Smooth muscle cell (in vitro differentiated cells): ENCODE data around the gene RPN1. TPM values are rescaled to one million over a fixed set of nuclear protein-coding genes. Genes with fewer than 3 reads are reported as not detected.

Experiments used
- DNase-seq: peaks from one replicate; lab custom pipeline; 2025; ENCODE audit not compliant: unreplicated experiment; lab: John Stamatoyannopoulos, UW
- H2AFZ ChIP-seq: fragments of 200-600 bp; sonication (generic); 2 replicates; pipeline ENCODE4 v1.6.0; 2016; ENCODE audit warnings: antibody characterized with exemption, low read depth, mild to moderate bottlenecking
- H3F3A ChIP-seq: fragments of 200-600 bp; sonication (generic); 2 replicates; pipeline ENCODE4 v1.6.0; 2017; ENCODE audit warnings: antibody characterized with exemption, low read depth
- H3K27ac ChIP-seq: fragments of 200-600 bp; sonication (generic); 2 replicates; pipeline ENCODE4 v1.5.1; 2016; ENCODE audit warnings: low read depth, mild to moderate bottlenecking
- H3K27me3 ChIP-seq: fragments of 200-600 bp; sonication (generic); 2 replicates; pipeline ENCODE4 v1.6.1; 2016; ENCODE audit warnings: low read depth, mild to moderate bottlenecking
- H3K36me3 ChIP-seq: fragments of 200-600 bp; sonication (generic); 2 replicates; pipeline ENCODE4 v1.5.1; 2016; ENCODE audit warnings: low read depth
- H3K4me1 ChIP-seq: fragments of 200-600 bp; sonication (generic); 2 replicates; pipeline ENCODE4 v1.5.1; 2016; ENCODE audit warnings: low read depth
- H3K4me2 ChIP-seq: fragments of 200-600 bp; sonication (generic); 2 replicates; pipeline ENCODE4 v1.6.0; 2016; ENCODE audit warnings: mild to moderate bottlenecking
- H3K4me3 ChIP-seq: fragments of 200-600 bp; sonication (generic); 2 replicates; pipeline ENCODE4 v1.5.1; 2016; ENCODE audit warnings: mild to moderate bottlenecking
- H3K79me2 ChIP-seq: fragments of 200-600 bp; sonication (generic); 2 replicates; pipeline ENCODE4 v1.6.0; 2016; ENCODE audit warnings: low read depth, mild to moderate bottlenecking
- H3K9ac ChIP-seq: fragments of 200-600 bp; sonication (generic); 2 replicates; pipeline ENCODE4 v1.6.0; 2016; ENCODE audit warnings: low read depth
- H3K9me3 ChIP-seq: fragments of 200-600 bp; sonication (generic); replicated peaks from 2 replicates; pipeline ENCODE4 v1.5.1; 2016; ENCODE audit warnings: low read depth
- H4K20me1 ChIP-seq: fragments of 200-600 bp; sonication (generic); 2 replicates; pipeline ENCODE4 v1.6.0; 2016; ENCODE audit warnings: low read depth
- WGBS: methylation state at CpG from one replicate; pipeline ENCODE4 v1.1.7; 2016; ENCODE audit warnings: low lambda C conversion rate; 5-methylcytosine and 5-hydroxymethylcytosine counted together
- polyA plus RNA-seq: library from polyadenylated mRNA; unstranded; fragments of >200 nt; fragmentation: Nextera tagmentation; extraction: Ambion mirVana; gene quantifications from 2 replicates; pipeline ENCODE4 v1.2.1, GENCODE V29; 2016
- total RNA-seq: library from RNA; depleted of rRNA; stranded (reverse); fragments of >200 nt; gene quantifications from 2 replicates; pipeline ENCODE4 v1.2.3, GENCODE V29; 2014
- TF ChIP-seq, protein P1 (sequence below): fragments of 200-600 bp; sonication (generic); IDR thresholded peaks from 2 replicates; pipeline ENCODE4 v1.5.1; 2017; ENCODE audit warnings: borderline replicate concordance, mild to moderate bottlenecking, antibody characterized with exemption; ENCODE audit not compliant: insufficient read depth, poor library complexity, severe bottlenecking

RPN1 gene
- total and polyA plus RNA-seq, 2 experiments from 2014 or later = 420 to 520 TPM

DNA sequence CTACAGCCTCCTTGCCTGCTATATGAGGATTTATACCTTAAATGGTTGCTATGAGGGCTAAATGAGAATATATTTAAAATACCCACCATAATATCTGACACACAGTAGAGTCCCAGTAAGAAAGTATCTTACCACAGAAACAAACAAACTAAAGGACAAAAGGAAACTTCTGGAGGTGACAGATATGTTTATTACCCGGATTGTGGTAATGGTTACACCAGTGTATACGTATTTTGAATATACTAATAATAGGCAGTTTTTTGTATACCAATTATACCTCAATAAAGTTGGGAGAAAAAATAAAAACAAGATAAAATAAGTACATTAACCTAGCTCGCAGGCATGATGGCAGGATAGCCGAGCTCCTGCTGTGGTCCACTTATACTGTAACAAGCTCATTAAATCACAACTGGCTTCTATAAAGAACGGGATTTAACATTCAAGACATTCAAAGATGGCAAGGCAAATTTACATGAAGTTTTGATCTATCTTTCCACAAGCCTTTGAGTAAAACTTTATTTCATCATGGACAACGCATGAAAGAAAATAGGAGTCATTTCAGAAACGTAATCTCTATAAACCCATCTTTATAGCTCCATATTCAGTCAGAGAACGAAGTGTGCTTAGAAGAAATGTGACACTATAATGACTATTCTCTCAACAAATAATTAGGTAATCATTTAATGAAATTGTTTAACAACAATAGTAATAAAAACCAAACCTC is 1.5 kb downstream of the RPN1 start:
- peak overlapping the region; percentile 99 for H3K4me3 ChIP-seq
- DNase-seq = no peak
- H2AFZ ChIP-seq = no peak overlapping the region
- H3K27ac ChIP-seq = peak overlapping the region; percentile 99
- H3K27me3 ChIP-seq = no peaks in the 10 kb centered on the region
- no peaks in the 10 kb centered on the region for H3F3A ChIP-seq
- no peaks in the 10 kb centered on the region for H3K9me3 ChIP-seq
- peaks cover 9% of the 10 kb centered on the region for H3K4me1 ChIP-seq
- H3K36me3 ChIP-seq = peaks cover 3% of the 10 kb centered on the region
- H3K79me2 ChIP-seq = peaks cover 65% of the 10 kb centered on the region
- peak overlapping the region; percentile 98 for H3K4me2 ChIP-seq
- peak overlapping the region; percentile 100 for H3K9ac ChIP-seq
- 42% methylated on average over 8 of the region's 8 CpGs for WGBS
- TF ChIP-seq, protein P1, sequence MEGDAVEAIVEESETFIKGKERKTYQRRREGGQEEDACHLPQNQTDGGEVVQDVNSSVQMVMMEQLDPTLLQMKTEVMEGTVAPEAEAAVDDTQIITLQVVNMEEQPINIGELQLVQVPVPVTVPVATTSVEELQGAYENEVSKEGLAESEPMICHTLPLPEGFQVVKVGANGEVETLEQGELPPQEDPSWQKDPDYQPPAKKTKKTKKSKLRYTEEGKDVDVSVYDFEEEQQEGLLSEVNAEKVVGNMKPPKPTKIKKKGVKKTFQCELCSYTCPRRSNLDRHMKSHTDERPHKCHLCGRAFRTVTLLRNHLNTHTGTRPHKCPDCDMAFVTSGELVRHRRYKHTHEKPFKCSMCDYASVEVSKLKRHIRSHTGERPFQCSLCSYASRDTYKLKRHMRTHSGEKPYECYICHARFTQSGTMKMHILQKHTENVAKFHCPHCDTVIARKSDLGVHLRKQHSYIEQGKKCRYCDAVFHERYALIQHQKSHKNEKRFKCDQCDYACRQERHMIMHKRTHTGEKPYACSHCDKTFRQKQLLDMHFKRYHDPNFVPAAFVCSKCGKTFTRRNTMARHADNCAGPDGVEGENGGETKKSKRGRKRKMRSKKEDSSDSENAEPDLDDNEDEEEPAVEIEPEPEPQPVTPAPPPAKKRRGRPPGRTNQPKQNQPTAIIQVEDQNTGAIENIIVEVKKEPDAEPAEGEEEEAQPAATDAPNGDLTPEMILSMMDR = no peak
- peaks cover 59% of the 10 kb centered on the region for H4K20me1 ChIP-seq

DNA sequence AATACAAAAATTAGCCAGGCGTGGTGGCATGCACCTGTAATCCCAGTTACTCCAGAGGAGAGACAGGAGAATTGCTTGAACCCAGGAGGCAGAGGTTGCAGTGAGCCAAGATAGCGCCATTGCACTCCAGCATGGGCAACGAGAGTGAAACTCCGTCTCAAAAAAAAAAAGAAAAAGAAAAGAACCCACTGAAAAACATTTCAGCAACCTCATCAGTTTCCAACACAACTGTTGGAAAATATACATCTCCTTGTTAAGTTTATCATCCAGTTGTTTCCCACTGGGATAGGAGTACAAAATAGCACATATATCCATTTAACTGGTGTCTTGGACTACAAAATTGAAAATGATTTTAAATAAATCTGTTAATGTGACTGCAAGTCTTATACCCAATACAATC is 2.2 kb downstream of the RPN1 start:
- peak overlapping the region; percentile 100 for H3K9ac ChIP-seq
- peaks cover 9% of the 10 kb centered on the region for H3K4me1 ChIP-seq
- peak overlapping the region; percentile 98 for H3K4me2 ChIP-seq
- H3K79me2 ChIP-seq = peaks cover 72% of the 10 kb centered on the region
- no peak for DNase-seq
- no peaks in the 10 kb centered on the region for H3F3A ChIP-seq
- no peak overlapping the region for H2AFZ ChIP-seq
- H3K9me3 ChIP-seq = no peaks in the 10 kb centered on the region
- TF ChIP-seq, protein P1 = no peak
- H3K4me3 ChIP-seq = peak overlapping the region; percentile 99
- WGBS = 80% methylated on average over 4 of the region's 4 CpGs
- peaks cover 66% of the 10 kb centered on the region for H4K20me1 ChIP-seq
- H3K27me3 ChIP-seq = no peaks in the 10 kb centered on the region
- H3K36me3 ChIP-seq = peaks cover 5% of the 10 kb centered on the region
- H3K27ac ChIP-seq = peak overlapping the region; percentile 99

DNA sequence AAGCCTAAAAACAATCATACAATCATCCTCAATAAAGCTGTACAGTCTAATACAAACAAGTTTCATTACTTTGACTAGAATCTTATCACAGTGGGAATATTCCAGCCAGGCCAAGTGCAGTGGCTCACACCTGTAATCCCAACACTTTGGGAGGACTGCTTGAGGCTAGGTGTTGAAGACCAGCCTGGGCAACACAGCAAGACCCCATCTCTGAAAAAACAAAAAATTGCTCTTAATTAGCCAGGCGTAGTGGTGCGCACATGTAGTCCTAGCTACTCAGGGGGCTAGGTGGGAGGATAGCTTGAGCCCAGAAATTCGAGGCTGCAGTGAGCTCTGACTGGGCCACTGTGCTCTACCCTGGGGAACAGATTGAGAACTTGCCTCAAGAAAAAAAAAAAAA is 3.3 kb downstream of the RPN1 start:
- no peak for DNase-seq
- H2AFZ ChIP-seq = no peak overlapping the region
- no peaks in the 10 kb centered on the region for H3F3A ChIP-seq
- H3K36me3 ChIP-seq = peaks cover 5% of the 10 kb centered on the region
- peaks cover 83% of the 10 kb centered on the region for H3K79me2 ChIP-seq
- H3K27ac ChIP-seq = no peak overlapping the region
- no peak overlapping the region for H3K9ac ChIP-seq
- peaks cover 76% of the 10 kb centered on the region for H4K20me1 ChIP-seq
- H3K27me3 ChIP-seq = no peaks in the 10 kb centered on the region
- WGBS = 98% methylated on average over 3 of the region's 3 CpGs
- TF ChIP-seq, protein P1 = no peak
- H3K4me3 ChIP-seq = no peak overlapping the region
- no peaks in the 10 kb centered on the region for H3K9me3 ChIP-seq
- peaks cover 9% of the 10 kb centered on the region for H3K4me1 ChIP-seq
- no peak overlapping the region for H3K4me2 ChIP-seq
